ENCODE data around the gene LTBP1. TPM values are rescaled to one million over a fixed set of nuclear protein-coding genes. Genes with fewer than 3 reads are reported as not detected.
A peak's percentile ranks its signal among the peaks of the same experiment; 100 is the strongest.

The LTBP1 gene
- polyA plus RNA-seq, 2 of the 4 experiments (the other 2 are of a cell fraction) = 23.8 to 30.4 TPM

GRCh38 chr2:33069894-33070651 is 123.3 kb downstream of the LTBP1 start (continued):
- TF ChIP-seq CHD4 (IDR thresholded peaks at IDR 0.05; ENCODE audit: borderline replicate concordance) (no peak), ESRRA (IDR thresholded peaks at IDR 0.05; ENCODE audit: borderline replicate concordance, low read length) (peak; percentile 58; the same call in 1 of the 2 replicates), SREBF2 (IDR thresholded peaks at IDR 0.05) (no peak), PHF8 (IDR thresholded peaks at IDR 0.05; ENCODE audit: borderline replicate concordance, low read depth) (no peak), PBX3 (IDR thresholded peaks at IDR 0.05) (peak; percentile 74), FOSL2 (IDR thresholded peaks at IDR 0.05) (peak; percentile 99), FOSL2 (CRISPR knock-in tag; IDR thresholded peaks at IDR 0.05) (peak; percentile 99), JUNB (IDR thresholded peaks at IDR 0.05) (peak; percentile 100), BCL3 (IDR thresholded peaks at IDR 0.05) (peak; percentile 95; the same call in 2 of the 3 replicates), CEBPB (IDR thresholded peaks at IDR 0.05) (peak; percentile 74 to 85), MAZ (IDR thresholded peaks at IDR 0.05; ENCODE audit: borderline replicate concordance, low read depth, low read length) (no peak), TP53 (CRISPR knock-in tag; IDR thresholded peaks at IDR 0.05) (no peak), FOSB (CRISPR knock-in tag; IDR thresholded peaks at IDR 0.05) (no peak), RCOR1 (IDR thresholded peaks at IDR 0.05; ENCODE audit: low read depth, low read length) (no peak), NFE2L2 (conservative IDR thresholded peaks at IDR 0.05; ENCODE audit: low read length) (0 out of 2 replicates have a peak, but pooled peaks have one; percentile 28), NPAS2 (CRISPR knock-in tag; IDR thresholded peaks at IDR 0.05; ENCODE audit: borderline replicate concordance) (no peak)

- ChIA-PET CTCF (interaction anchor here (0.7 to 1.6 kb wide), 5 partner anchors 20 to 301 kb away, joined by 3 to 5 read pairs (median 3); no protein-coding TSS in a partner anchor), POLR2A (no interaction called here)
- no peak for FAIRE-seq
- Histone ChIP-seq H3K27ac (peak overlapping the region; percentile 73 to 84; a peak in 4 of 6 replicates), H3K9me3 (no peaks in the 10 kb centered on the region), H3K4me3 (no peak overlapping the region), H3K4me1 (peaks cover 58% of the 10 kb centered on the region), H3K4me2 (no peak overlapping the region)
- no peak for TF ChIP-seq KDM1A (IDR thresholded peaks at IDR 0.05; ENCODE audit: low read depth)
- TF ChIP-seq GATA3 (IDR thresholded peaks at IDR 0.05; ENCODE audit: borderline replicate concordance) = no peak
- TF ChIP-seq PHF8 (IDR thresholded peaks at IDR 0.05; ENCODE audit: borderline replicate concordance, low read depth) = no peak
- no peak for TF ChIP-seq CHD2 (IDR thresholded peaks at IDR 0.05; ENCODE audit: low read length, partially characterized antibody)
- no peak for TF ChIP-seq FOSB (CRISPR knock-in tag; IDR thresholded peaks at IDR 0.05)
- no peak for TF ChIP-seq ATOH8 (CRISPR knock-in tag; IDR thresholded peaks at IDR 0.05; ENCODE audit: low read depth)
- TF ChIP-seq HES2 (IDR thresholded peaks at IDR 0.05) = no peak
- no peak for TF ChIP-seq RAD21 (conservative IDR thresholded peaks at IDR 0.05 in 1 of 2, IDR thresholded peaks at IDR 0.05 in 1 of 2)
- no peak for TF ChIP-seq BCL3 (IDR thresholded peaks at IDR 0.05)
- TF ChIP-seq SMC3 (IDR thresholded peaks at IDR 0.05) = no peak
- TF ChIP-seq ESRRA (IDR thresholded peaks at IDR 0.05; ENCODE audit: borderline replicate concordance, low read length) = no peak
- TF ChIP-seq NPAS2 (CRISPR knock-in tag; IDR thresholded peaks at IDR 0.05; ENCODE audit: borderline replicate concordance) = no peak
- TF ChIP-seq POLR2A (IDR thresholded peaks at IDR 0.05; ENCODE audit: low read length) = no peak
- no peak for TF ChIP-seq EHMT2 (IDR thresholded peaks at IDR 0.05; ENCODE audit: low read depth)
- no peak for TF ChIP-seq ZSCAN20 (CRISPR knock-in tag; IDR thresholded peaks at IDR 0.05)
- no peak for TF ChIP-seq HEYL (CRISPR knock-in tag; IDR thresholded peaks at IDR 0.05)
- TF ChIP-seq TP53 (CRISPR knock-in tag; IDR thresholded peaks at IDR 0.05) = no peak
- WGBS (ENCODE audit: missing lambda C conversion rate) = 75% methylated on average over 5 of the region's 5 CpGs
- DNase-seq (ENCODE audit: low read depth in 1 of 2, low spot score in 1 of 2) = no peak
- no peak for ATAC-seq
These were observed 124.8 kb downstream of the LTBP1 start for GRCh38 chr2:33071591-33071990.
